Measurements from ENCODE around the gene PCDHAC1.

Gene PCDHAC1

DNA sequence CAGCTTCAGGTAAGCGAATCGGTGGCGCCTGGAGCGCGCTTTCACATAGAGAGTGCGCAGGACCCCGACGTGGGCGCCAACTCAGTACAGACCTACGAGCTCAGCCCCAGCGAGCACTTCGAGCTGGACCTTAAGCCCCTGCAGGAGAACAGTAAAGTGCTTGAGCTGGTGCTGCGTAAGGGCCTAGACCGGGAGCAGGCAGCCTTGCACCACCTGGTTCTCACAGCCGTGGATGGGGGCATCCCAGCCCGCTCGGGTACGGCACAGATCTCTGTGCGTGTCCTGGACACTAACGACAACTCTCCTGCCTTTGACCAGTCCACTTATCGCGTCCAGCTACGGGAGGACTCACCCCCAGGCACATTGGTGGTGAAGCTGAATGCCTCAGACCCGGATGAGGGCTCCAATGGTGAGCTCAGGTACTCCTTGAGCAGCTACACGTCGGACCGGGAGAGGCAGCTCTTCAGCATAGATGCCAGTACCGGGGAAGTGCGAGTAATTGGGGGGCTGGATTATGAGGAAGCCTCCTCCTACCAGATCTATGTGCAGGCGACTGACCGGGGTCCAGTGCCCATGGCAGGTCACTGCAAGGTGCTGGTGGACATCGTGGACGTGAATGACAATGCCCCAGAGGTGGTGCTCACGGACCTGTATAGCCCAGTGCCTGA lies 41.3 kb downstream of the PCDHAC1 start:
- DNase-seq = no peak

DNA sequence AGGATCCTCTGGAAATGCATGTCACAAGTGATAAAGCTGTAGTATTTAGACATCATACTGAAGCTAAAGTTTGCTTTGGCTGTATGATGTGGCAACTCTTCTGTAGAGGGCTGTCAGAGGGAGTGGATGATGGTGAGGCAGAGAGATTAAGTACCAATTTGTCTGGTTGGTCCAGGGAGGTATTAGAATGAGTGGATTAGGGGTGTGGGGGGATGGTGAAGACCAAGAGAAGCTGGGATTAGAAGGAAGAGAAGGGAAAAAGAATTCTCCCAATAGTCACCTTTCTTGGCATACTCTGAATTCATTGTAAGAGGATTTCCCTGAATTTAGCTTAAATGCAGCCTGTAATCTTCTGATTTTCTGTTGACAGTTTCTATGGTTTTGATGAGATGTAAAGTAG lies 43.8 kb downstream of the PCDHAC1 start:
- no peak for DNase-seq

DNA sequence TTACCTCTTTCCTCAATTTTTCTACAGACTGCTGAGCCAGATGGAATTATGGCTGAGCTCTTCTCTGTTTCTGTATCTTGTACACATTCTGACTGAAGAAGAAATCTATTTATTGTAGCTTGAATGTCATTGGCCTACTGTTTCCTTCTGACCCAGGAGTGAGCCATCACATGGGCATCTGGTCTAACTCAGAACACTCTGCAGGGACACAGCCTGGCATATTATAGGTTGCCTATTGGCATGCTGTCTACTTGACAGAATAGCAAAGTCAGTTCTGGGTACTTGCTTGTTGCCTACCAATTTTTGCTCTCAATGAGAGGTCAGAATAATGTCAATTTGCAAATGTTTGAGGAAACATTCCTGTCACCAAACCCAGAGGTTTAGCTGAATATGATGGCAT lies 47.5 kb downstream of the PCDHAC1 start:
- DNase-seq = no peak

DNA sequence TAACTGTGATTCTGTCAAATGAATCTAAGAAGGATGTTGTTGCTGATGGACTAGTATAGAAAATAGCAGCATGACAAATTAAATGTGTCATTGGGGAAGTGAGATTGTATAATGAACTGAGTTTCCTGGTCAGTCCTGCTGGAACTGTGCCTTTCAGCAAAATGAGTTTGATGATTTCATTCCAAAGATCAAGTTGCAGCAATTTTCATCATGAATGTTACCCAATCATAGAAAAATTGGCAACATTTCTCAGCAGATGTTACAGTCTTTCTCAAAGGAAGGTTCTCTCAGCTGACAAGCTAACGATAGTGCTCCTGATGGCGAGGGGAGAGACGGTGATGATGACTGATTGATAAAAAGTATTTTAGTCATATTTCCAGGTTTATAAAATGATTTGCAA lies 50.9 kb downstream of the PCDHAC1 start:
- no peak for DNase-seq

DNA sequence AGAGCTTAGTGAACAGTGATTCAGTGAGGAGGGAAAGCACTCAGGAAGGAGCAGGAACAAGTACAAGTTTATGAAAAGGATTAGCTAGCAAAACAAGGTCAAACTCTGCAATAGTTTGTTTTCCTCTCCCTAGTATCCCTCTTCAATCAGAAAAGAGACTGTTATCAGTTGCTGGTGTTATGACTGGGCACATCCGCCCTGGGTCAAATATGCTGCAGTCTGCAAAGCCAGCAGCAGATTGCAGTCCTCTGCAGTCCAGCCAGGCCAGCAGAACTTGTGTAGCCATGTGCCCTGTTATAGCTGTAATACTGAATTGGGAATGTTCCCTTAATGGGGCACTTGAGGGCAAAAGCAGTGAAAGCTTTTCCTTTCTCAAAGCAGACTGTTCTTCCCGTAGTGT lies 52.2 kb downstream of the PCDHAC1 start:
- no peak for DNase-seq

DNA sequence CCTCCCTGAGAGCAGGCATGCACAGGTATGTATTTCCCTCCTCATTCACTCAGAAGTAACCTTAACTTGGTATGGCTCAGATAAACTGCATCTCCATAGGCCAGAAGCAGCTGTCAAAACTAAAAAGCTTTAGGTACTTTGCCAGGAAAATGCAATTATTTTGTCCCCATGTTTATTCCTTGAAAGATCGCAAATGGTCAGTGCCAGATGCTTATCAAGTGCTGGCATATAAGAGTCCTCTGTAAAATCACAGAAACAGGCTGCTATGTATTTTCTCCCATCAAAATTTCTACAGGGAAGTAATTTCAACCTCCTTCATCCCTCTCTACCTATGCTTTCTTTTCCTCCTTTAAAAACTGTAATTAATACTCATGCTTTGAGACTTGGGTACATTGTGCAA lies 52.9 kb downstream of the PCDHAC1 start:
- DNase-seq = no peak
